Measurements from ENCODE around the gene KSR1.

GRCh38 chr17:27550974-27551505 lies 94.8 kb downstream of the KSR1 start:
- TF ChIP-seq EZH2 (IDR thresholded peaks at IDR 0.05) (no peak), POLR2AphosphoS5 (IDR thresholded peaks at IDR 0.05; ENCODE audit: borderline replicate concordance, low read depth, low read length) (no peak)
